SU-DHL-6 (cell line): Measurements from ENCODE around the gene ADCY2.

Source experiments
- H2AFZ ChIP-seq: fragments of 200-600 bp; sonication (generic); 2 replicates; pipeline ENCODE4 v1.6.1; 2014; ENCODE audit warnings: low read depth, mild to moderate bottlenecking, moderate library complexity, mixed read lengths, antibody characterized with exemption, low read length; ENCODE audit not compliant: severe bottlenecking
- H3F3A ChIP-seq: fragments of 200-600 bp; shearing (Covaris generic); 2 replicates; pipeline ENCODE4 v1.6.0; 2016; ENCODE audit warnings: antibody characterized with exemption, mild to moderate bottlenecking; ENCODE audit not compliant: insufficient read depth
- H3K27ac ChIP-seq: fragments of 200-600 bp; sonication (generic); 2 replicates; pipeline ENCODE4 v1.5.1; 2016; ENCODE audit warnings: low read depth, mild to moderate bottlenecking, low read length, moderate library complexity, mixed read lengths
- H3K27me3 ChIP-seq: fragments of 200-600 bp; sonication (generic), shearing (Covaris generic); 2 replicates; pipeline ENCODE4 v1.6.0; 2014; ENCODE audit warnings: mild to moderate bottlenecking, low read length
- H3K36me3 ChIP-seq: fragments of 200-600 bp; sonication (generic); 2 replicates; pipeline ENCODE4 v1.6.1; 2014; ENCODE audit warnings: mild to moderate bottlenecking, low read length, mixed read lengths
- H3K4me2 ChIP-seq: fragments of 300-600, 200-600 bp; shearing (Covaris generic), sonication (generic); 2 replicates; pipeline ENCODE4 v1.6.0; 2014; ENCODE audit warnings: low read length, low read depth, mild to moderate bottlenecking; ENCODE audit not compliant: poor library complexity, severe bottlenecking
- H3K4me3 ChIP-seq: fragments of 200-600 bp; sonication (generic); 2 replicates; pipeline ENCODE4 v1.5.1; 2014; ENCODE audit warnings: antibody characterized with exemption, low read length, mild to moderate bottlenecking, mixed read lengths; ENCODE audit not compliant: insufficient read depth, poor library complexity, severe bottlenecking
- H3K79me2 ChIP-seq: fragments of 200-600 bp; sonication (generic); 2 replicates; pipeline ENCODE4 v1.6.1; 2014; ENCODE audit warnings: mild to moderate bottlenecking, low read length, moderate library complexity; ENCODE audit not compliant: insufficient read depth
- H3K9ac ChIP-seq: fragments of 200-600 bp; sonication (generic); 2 replicates; pipeline ENCODE4 v1.7.0; 2014; ENCODE audit warnings: mild to moderate bottlenecking, low read length
- H3K9me2 ChIP-seq: fragments of 200-600 bp; sonication (generic); replicated peaks from 2 replicates; pipeline ENCODE4 v1.6.1; 2014; ENCODE audit warnings: low read length; ENCODE audit not compliant: insufficient read depth
- H3K9me3 ChIP-seq: fragments of 200-600 bp; sonication (generic); 2 replicates; pipeline ENCODE4 v1.6.1; 2014; ENCODE audit warnings: low read length, mixed read lengths; ENCODE audit not compliant: insufficient read depth
- H4K20me1 ChIP-seq: fragments of 200-600 bp; sonication (generic); 2 replicates; pipeline ENCODE4 v1.6.1; 2014; ENCODE audit warnings: low read depth, mild to moderate bottlenecking, antibody characterized with exemption, low read length, moderate library complexity, mixed read lengths
- CTCF ChIP-seq: fragments of 200-600 bp; sonication (generic); IDR thresholded peaks from one replicate; pipeline ENCODE4 v1.5.1; 2017; ENCODE audit warnings: antibody characterized with exemption, mild to moderate bottlenecking, low read length, moderate library complexity; ENCODE audit not compliant: insufficient read depth, poor library complexity, severe bottlenecking
- EZH2phosphoT487 ChIP-seq: fragments of 200-600 bp; sonication (generic), shearing (Covaris generic); conservative IDR thresholded peaks from 2 replicates; pipeline ENCODE4 v1.6.1; 2018; ENCODE audit warnings: mild to moderate bottlenecking, antibody characterized with exemption, low read length, moderate library complexity, mixed read lengths

Gene ADCY2

DNA sequence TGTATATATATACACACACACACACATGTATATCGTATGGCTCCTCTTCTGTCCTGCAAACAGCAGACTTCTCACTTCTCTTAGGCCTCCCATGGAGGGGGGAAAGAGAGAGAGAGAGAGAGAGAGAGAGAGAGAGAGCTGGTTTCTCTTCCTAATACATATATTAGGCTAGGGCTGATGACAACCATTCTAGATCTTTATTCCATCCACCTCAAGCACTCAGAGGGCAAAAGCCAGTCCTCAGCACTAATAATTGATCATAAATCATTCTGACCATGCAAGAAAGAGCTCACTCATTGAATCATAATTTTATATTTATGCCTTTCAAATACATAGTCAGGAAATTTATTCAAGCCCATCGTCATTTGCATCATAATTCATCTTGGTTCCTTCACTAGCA lies 408.0 kb downstream of the ADCY2 start:
- no peak for TF ChIP-seq CTCF
- TF ChIP-seq EZH2phosphoT487, result no peak
- no peak overlapping the region for H3K9ac ChIP-seq

GRCh38 chr5:7805379-7805778 lies 409.4 kb downstream of the ADCY2 start:
- no peak overlapping the region for H3K4me2 ChIP-seq
- no peaks in the 10 kb centered on the region for H4K20me1 ChIP-seq
- no peak overlapping the region for H2AFZ ChIP-seq
- no peaks in the 10 kb centered on the region for H3K9me3 ChIP-seq
- no peaks in the 10 kb centered on the region for H3K36me3 ChIP-seq
- H3K27ac ChIP-seq, result no peak overlapping the region
- no peak overlapping the region for H3K4me3 ChIP-seq
- H3K27me3 ChIP-seq, result no peaks in the 10 kb centered on the region
- no peaks in the 10 kb centered on the region for H3F3A ChIP-seq
- no peak for TF ChIP-seq EZH2phosphoT487
- H3K9me2 ChIP-seq, result no peaks in the 10 kb centered on the region
- H3K9ac ChIP-seq, result no peak overlapping the region
- no peaks in the 10 kb centered on the region for H3K79me2 ChIP-seq

More for the DNA sequence above, 408.0 kb downstream of the ADCY2 start:
- H3K27me3 ChIP-seq, result no peaks in the 10 kb centered on the region
- H3K9me2 ChIP-seq, result no peaks in the 10 kb centered on the region
- no peaks in the 10 kb centered on the region for H3K79me2 ChIP-seq
- no peak overlapping the region for H2AFZ ChIP-seq
- no peaks in the 10 kb centered on the region for H3K9me3 ChIP-seq
- no peak overlapping the region for H3K4me3 ChIP-seq
- no peak overlapping the region for H3K4me2 ChIP-seq
- no peak overlapping the region for H3K27ac ChIP-seq
- H3K36me3 ChIP-seq, result no peaks in the 10 kb centered on the region
- H4K20me1 ChIP-seq, result no peaks in the 10 kb centered on the region
- H3F3A ChIP-seq, result no peaks in the 10 kb centered on the region

DNA sequence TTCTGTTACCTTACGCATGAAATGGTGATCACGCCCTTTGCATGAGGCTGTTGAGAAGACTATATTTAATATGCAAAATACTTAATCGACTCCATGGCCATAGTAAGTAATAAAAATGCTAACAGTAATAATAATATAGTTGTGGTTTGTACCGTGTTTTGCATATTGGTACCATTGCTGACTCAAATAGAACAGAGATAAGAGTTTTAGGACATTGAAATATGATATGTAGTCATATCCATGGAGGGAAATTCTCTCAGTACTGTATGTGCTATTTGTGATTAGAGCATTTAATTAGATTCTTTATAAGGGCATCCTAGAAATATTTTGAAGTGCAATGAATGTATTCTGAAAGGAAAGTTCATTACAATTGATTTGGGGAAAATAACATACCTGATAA lies 413.1 kb downstream of the ADCY2 start:
- Histone ChIP-seq H3K4me2 (no peak overlapping the region), H3K9me3 (no peaks in the 10 kb centered on the region), H3K9me2 (no peaks in the 10 kb centered on the region), H3F3A (no peaks in the 10 kb centered on the region), H3K27ac (no peak overlapping the region), H3K27me3 (no peaks in the 10 kb centered on the region), H4K20me1 (no peaks in the 10 kb centered on the region), H3K4me3 (no peak overlapping the region), H3K79me2 (no peaks in the 10 kb centered on the region), H3K36me3 (no peaks in the 10 kb centered on the region), H3K9ac (no peak overlapping the region), H2AFZ (no peak overlapping the region)
- no peak for TF ChIP-seq EZH2phosphoT487
- no peak for TF ChIP-seq CTCF

DNA sequence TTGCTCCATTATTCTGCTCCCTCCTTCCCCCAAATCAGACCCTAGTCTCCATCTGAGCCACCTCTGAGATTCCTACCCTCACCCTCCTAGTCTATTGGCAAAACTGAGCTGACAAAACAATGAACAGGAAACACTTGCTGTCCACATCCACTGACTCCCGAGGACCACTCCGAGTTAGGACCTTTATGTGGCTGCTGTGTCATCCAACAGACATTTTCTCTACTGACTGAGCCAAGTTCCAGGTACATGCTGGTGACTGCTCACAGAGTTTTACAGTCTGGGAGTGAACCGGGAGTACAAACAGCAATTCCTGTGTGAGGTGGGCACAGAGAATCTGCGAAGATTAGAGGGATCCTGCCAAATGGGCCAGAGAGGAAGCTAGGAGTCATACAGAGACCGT lies 415.8 kb downstream of the ADCY2 start:
- no peak overlapping the region for H3K4me3 ChIP-seq
- no peaks in the 10 kb centered on the region for H3K79me2 ChIP-seq
- H3K36me3 ChIP-seq, result no peaks in the 10 kb centered on the region
- H3F3A ChIP-seq, result no peaks in the 10 kb centered on the region
- TF ChIP-seq EZH2phosphoT487, result no peak
- TF ChIP-seq CTCF, result no peak
- H3K4me2 ChIP-seq, result no peak overlapping the region
- no peak overlapping the region for H3K9ac ChIP-seq
- no peaks in the 10 kb centered on the region for H4K20me1 ChIP-seq
- no peaks in the 10 kb centered on the region for H3K27me3 ChIP-seq
- H3K27ac ChIP-seq, result no peak overlapping the region
- H3K9me2 ChIP-seq, result no peaks in the 10 kb centered on the region
- H2AFZ ChIP-seq, result no peak overlapping the region
- no peaks in the 10 kb centered on the region for H3K9me3 ChIP-seq
